Measurements from ENCODE around the gene LRRC30.
"Not testable (repeated sequence)": the region's sequence is repeated elsewhere in the genome, so short reads cannot be mapped to it uniquely, and the experiment has no call there.

Gene LRRC30

GRCh38 chr18:7230626-7231349 lies at the start of gene LRRC30:
Gene LRRC30 (plus strand): TSS chr18:7231089. CDS start chr18:7231139, 50 bp downstream.
- DNase-seq (ENCODE audit: low spot score): no peak

GRCh38 chr18:7185701-7186100 lies 45.2 kb upstream of the LRRC30 start:
- DNase-seq (ENCODE audit: low spot score): no peak

- DNase-seq (ENCODE audit: low spot score): no peak
Observed at GRCh38 chr18:7190547-7191156, 40.2 kb upstream of the LRRC30 start.

- DNase-seq (ENCODE audit: low spot score): no peak
Observed at GRCh38 chr18:7191736-7192135, 39.2 kb upstream of the LRRC30 start.

- no peak for DNase-seq (ENCODE audit: low spot score)
Observed at GRCh38 chr18:7195266-7195665, 35.6 kb upstream of the LRRC30 start.

GRCh38 chr18:7196421-7196820 lies 34.5 kb upstream of the LRRC30 start:
- DNase-seq (ENCODE audit: low spot score): no peak

GRCh38 chr18:7197854-7198253 lies 33.0 kb upstream of the LRRC30 start:
- DNase-seq (ENCODE audit: low spot score): no peak

- DNase-seq (ENCODE audit: low spot score): no peak
Observed at GRCh38 chr18:7198326-7198725, 32.6 kb upstream of the LRRC30 start.

- DNase-seq (ENCODE audit: low spot score): no peak
Observed at GRCh38 chr18:7201096-7201495, 29.8 kb upstream of the LRRC30 start.

- DNase-seq (ENCODE audit: low spot score): no peak
Observed at GRCh38 chr18:7202169-7202568, 28.7 kb upstream of the LRRC30 start.

GRCh38 chr18:7203601-7204000 lies 27.3 kb upstream of the LRRC30 start:
- DNase-seq (ENCODE audit: low spot score): not testable (repeated sequence)

- no peak for DNase-seq (ENCODE audit: low spot score)
Observed at GRCh38 chr18:7205346-7205745, 25.5 kb upstream of the LRRC30 start.

GRCh38 chr18:7206217-7206616 lies 24.7 kb upstream of the LRRC30 start:
- no peak for DNase-seq (ENCODE audit: low spot score)

- no peak for DNase-seq (ENCODE audit: low spot score)
Observed at GRCh38 chr18:7207366-7207915, 23.4 kb upstream of the LRRC30 start.

GRCh38 chr18:7221424-7222155 lies 9.3 kb upstream of the LRRC30 start:
- DNase-seq (ENCODE audit: low spot score): no peak

GRCh38 chr18:7224198-7224597 lies 6.7 kb upstream of the LRRC30 start:
- no peak for DNase-seq (ENCODE audit: low spot score)

GRCh38 chr18:7232218-7232617 lies 1.3 kb downstream of the LRRC30 start:
- DNase-seq (ENCODE audit: low spot score): no peak

- DNase-seq (ENCODE audit: low spot score): no peak
Observed at GRCh38 chr18:7233134-7233810, 2.4 kb downstream of the LRRC30 start.

- no peak for DNase-seq (ENCODE audit: low spot score)
Observed at GRCh38 chr18:7234091-7234490, 3.2 kb downstream of the LRRC30 start.

GRCh38 chr18:7234956-7235355 lies 4.1 kb downstream of the LRRC30 start:
- DNase-seq (ENCODE audit: low spot score): no peak

GRCh38 chr18:7236072-7236471 lies 5.2 kb downstream of the LRRC30 start:
- no peak for DNase-seq (ENCODE audit: low spot score)

GRCh38 chr18:7236933-7237332 lies 6.0 kb downstream of the LRRC30 start:
- DNase-seq (ENCODE audit: low spot score): no peak
